ENCODE measurements around the gene ITPKA.

ITPKA gene

GRCh38 chr15:41511899-41512369 is 18.3 kb downstream of the ITPKA start:
- DNase-seq = no peak

GRCh38 chr15:41512512-41512939 is 18.9 kb downstream of the ITPKA start:
- DNase-seq = no peak

- no peak for DNase-seq
Measured at GRCh38 chr15:41512940-41513505, 19.3 kb downstream of the ITPKA start.

- no peak for DNase-seq
Measured at GRCh38 chr15:41513506-41514227, 20.0 kb downstream of the ITPKA start, which contains the start of gene LTK. LTK (minus strand) TSS chr15:41513827; CDS start chr15:41513709, 118 bp downstream.

GRCh38 chr15:41517895-41518449 is 24.3 kb downstream of the ITPKA start:
- DNase-seq = no peak

GRCh38 chr15:41520636-41521035 is 27.0 kb downstream of the ITPKA start:
- DNase-seq = no peak

GRCh38 chr15:41521614-41522013 is 27.9 kb downstream of the ITPKA start:
- no peak for DNase-seq

GRCh38 chr15:41523097-41523496 is 29.4 kb downstream of the ITPKA start:
- no peak for DNase-seq

GRCh38 chr15:41530363-41530956 is 36.8 kb downstream of the ITPKA start:
- no peak for DNase-seq

GRCh38 chr15:41535544-41535943 is 41.9 kb downstream of the ITPKA start:
- DNase-seq = no peak

- no peak for DNase-seq
Measured at GRCh38 chr15:41536866-41537265, 43.2 kb downstream of the ITPKA start.

- no peak for DNase-seq
Measured at GRCh38 chr15:41543521-41543870, 49.8 kb downstream of the ITPKA start.

GRCh38 chr15:41544650-41545015 is 51.0 kb downstream of the ITPKA start:
- no peak for DNase-seq

GRCh38 chr15:41545218-41545617 is 51.5 kb downstream of the ITPKA start:
- DNase-seq = no peak

- DNase-seq = no peak
Measured at GRCh38 chr15:41546851-41547786, 53.4 kb downstream of the ITPKA start.

GRCh38 chr15:41550066-41550775 is 56.5 kb downstream of the ITPKA start:
- DNase-seq = no peak
